K562 (cell line): ENCODE data around the gene SPTBN4. TPM values are rescaled to one million over a fixed set of nuclear protein-coding genes. Genes with fewer than 3 reads are reported as not detected.

Source experiments
- ATF1 ChIP-seq, 2 experiments: fragments of 450-650 bp in 1 of 2; IDR thresholded peaks; 2 replicates each; pipeline ENCODE4 v1.6.1; 2016; ENCODE audit warnings: missing compliant biosample characterization in 1 of 2, missing genetic modification characterization in 1 of 2
- COPS2 ChIP-seq: fragments of 450-650 bp; conservative IDR thresholded peaks from 2 replicates; pipeline ENCODE4 v1.6.1; 2016; ENCODE audit warnings: mild to moderate bottlenecking, moderate library complexity
- DMBX1 ChIP-seq: fragments of 250-450 bp; sonication (Bioruptor Pico); IDR thresholded peaks from 2 replicates; pipeline ENCODE4 v1.8.0; 2022; ENCODE audit warnings: inconsistent platforms, mild to moderate bottlenecking, moderate library complexity, borderline replicate concordance
- ELF4 ChIP-seq: fragments of 450-650 bp; formaldehyde crosslinking; IDR thresholded peaks from 2 replicates; pipeline ENCODE4 v1.4.0; 2022; ENCODE audit warnings: missing genetic modification characterization
- FOXK2 ChIP-seq, 2 experiments: fragments of 450-650 bp; IDR thresholded peaks in 1 of 2; conservative IDR thresholded peaks in 1 of 2; 2 replicates each; pipeline ENCODE4 v1.6.1; 2016; ENCODE audit warnings: low read depth in 2 of 2, mild to moderate bottlenecking in 1 of 2
- HMG20B ChIP-seq: fragments of 250-450 bp; sonication (Bioruptor Pico); IDR thresholded peaks from 2 replicates; pipeline ENCODE4 v1.5.0; 2021; ENCODE audit warnings: mild to moderate bottlenecking
- JUNB ChIP-seq: fragments of 450-650 bp; formaldehyde crosslinking; conservative IDR thresholded peaks from 2 replicates; pipeline ENCODE4 v1.4.0; 2020; ENCODE audit warnings: mild to moderate bottlenecking
- MEF2D ChIP-seq: conservative IDR thresholded peaks from 2 replicates; pipeline ENCODE4 v1.6.1; 2016; ENCODE audit warnings: low read depth, missing genetic modification characterization, missing compliant biosample characterization
- PHB2 ChIP-seq: fragments of 450-650 bp; IDR thresholded peaks from 2 replicates; pipeline ENCODE4 v1.6.1; 2017; ENCODE audit warnings: low read depth
- POLR2AphosphoS5 ChIP-seq: IDR thresholded peaks from 2 replicates; pipeline ENCODE4 v1.6.1; 2011; ENCODE audit warnings: mild to moderate bottlenecking, low read depth, low read length, moderate library complexity; ENCODE audit not compliant: control insufficient read depth, insufficient read depth
- SAFB2 ChIP-seq: fragments of 200-400 bp; formaldehyde crosslinking; IDR thresholded peaks from 2 replicates; pipeline ENCODE4 v1.6.1; 2018; ENCODE audit warnings: borderline replicate concordance, low read length, low read depth, moderate library complexity; ENCODE audit not compliant: severe bottlenecking
- SNRNP70 ChIP-seq: fragments of 200-400 bp; formaldehyde crosslinking; optimal IDR thresholded peaks from 2 replicates; pipeline ENCODE3; 2017; ENCODE audit warnings: low read depth, low read length
- TFAP4 ChIP-seq: sonication (generic); formaldehyde crosslinking; IDR thresholded peaks from 2 replicates; pipeline ENCODE4 v1.8.0; 2022; ENCODE audit warnings: missing genetic modification reagents, mild to moderate bottlenecking, moderate library complexity, borderline replicate concordance
- TRIM24 ChIP-seq, 2 experiments: fragments of 450-650 bp; IDR thresholded peaks; 2 replicates each; pipeline ENCODE4 v1.6.1; 2016
- ZFP1 ChIP-seq: fragments of 450-650 bp; formaldehyde crosslinking; IDR thresholded peaks from 2 replicates; pipeline ENCODE4 v1.4.0; 2020; ENCODE audit warnings: mild to moderate bottlenecking, mixed read lengths
- ZFP36 ChIP-seq: fragments of 150-350 bp; IDR thresholded peaks from 2 replicates; pipeline ENCODE4 v1.6.1; 2018; ENCODE audit warnings: low read length, low read depth; ENCODE audit not compliant: partially characterized antibody
- ZNF121 ChIP-seq: sonication (generic); formaldehyde crosslinking; conservative IDR thresholded peaks from 2 replicates; pipeline ENCODE4 v1.8.0; 2022; ENCODE audit warnings: missing genetic modification reagents
- ZNF274 ChIP-seq: IDR thresholded peaks from 2 replicates; pipeline ENCODE4 v1.6.1; 2011; ENCODE audit warnings: low read depth, mild to moderate bottlenecking, low read length, moderate library complexity, borderline replicate concordance
- ZNF507 ChIP-seq: conservative IDR thresholded peaks from 2 replicates; pipeline ENCODE4 v1.6.1; 2017; ENCODE audit warnings: missing genetic modification characterization, missing compliant biosample characterization
- polyA plus RNA-seq, 8 experiments: library from polyadenylated mRNA; depleted of rRNA in 4 of 8; stranded (reverse) in 5 of 8; unstranded in 3 of 8; fragments of >200 nt; fragmentation: Nextera tagmentation in 2 of 8; fragmentation: Illumina TruSeq in 1 of 8; extraction: Ambion mirVana in 2 of 8; extraction: Trizol in 1 of 8; gene quantifications; 2 replicates each; pipeline versions ENCODE4 v1.2.1 to v1.2.3, GENCODE V29; 2011 to 2014; ENCODE audit warnings: inconsistent platforms in 1 of 8, missing spikeins in 1 of 8
- total RNA-seq, 7 experiments: library from RNA; depleted of rRNA in 6 of 7; stranded (reverse); fragments of >200 nt in 6 of 7; fragmentation: Illumina TruSeq in 2 of 7; extraction: Trizol in 2 of 7; gene quantifications; 2 replicates each; pipeline versions ENCODE4 v1.2.1 to v1.2.3, GENCODE V29; 2011 to 2021; ENCODE audit warnings: low replicate concordance in 1 of 7
- TF ChIP-seq, protein P1 (sequence below): sonication (generic); formaldehyde crosslinking; IDR thresholded peaks from 2 replicates; pipeline ENCODE4 v1.9.0; 2022; ENCODE audit warnings: mild to moderate bottlenecking, missing genetic modification reagents
- TF ChIP-seq, protein P2 (sequence below): fragments of 250-450 bp; sonication (Bioruptor Pico); IDR thresholded peaks from 2 replicates; pipeline ENCODE4 v1.4.0; 2020
- TF ChIP-seq, protein P3 (sequence below), 3 experiments: fragments of 200-800 bp in 1 of 3; fragments of 250-450 bp in 1 of 3; fragments of 450-650 bp in 1 of 3; sonication (Bioruptor Pico) in 1 of 3; sonication (Bioruptor generic) in 1 of 3; formaldehyde crosslinking in 1 of 3; IDR thresholded peaks; 2 replicates each; pipeline versions ENCODE4 v1.6.1 to v1.8.0; 2016 to 2022; ENCODE audit warnings: mild to moderate bottlenecking in 2 of 3, missing genetic modification characterization in 2 of 3, missing compliant biosample characterization in 1 of 3, moderate library complexity in 1 of 3

The SPTBN4 gene
- total and polyA plus RNA-seq, 9 of the 15 experiments (the other 6 are each of a cell fraction or from before 2014, with no cell fraction given), result 0.01 to 1.5 (median 0.86) TPM

GRCh38 chr19:40576585-40577451 lies 110.0 kb downstream of the SPTBN4 start, which contains the start of gene SHKBP1 (continued):
- TF ChIP-seq ZNF121 (no peak), SAFB2 (no peak), ZNF274 (no peak), POLR2AphosphoS5 (peak; percentile 57; the same call in 1 of the 2 replicates), HMG20B (no peak), ZFP1 (CRISPR knock-in tag) (no peak), ZNF507 (tag) (no peak), TRIM24 (IDR thresholded peaks at IDR 0.05) (no peak), FOXK2 (conservative IDR thresholded peaks at IDR 0.05 in 1 of 2, IDR thresholded peaks at IDR 0.05 in 1 of 2; ENCODE audit: low read depth in 2 of 2) (0 out of 4 replicates have a peak, but pooled peaks of 1 of the 2 experiments have one; percentile 17), TFAP4 (CRISPR knock-in tag) (peak; percentile 68; the same call in 1 of the 2 replicates), PHB2 (no peak), JUNB (CRISPR knock-in tag) (no peak), COPS2 (no peak), ZFP36 (no peak), SNRNP70 (no peak), ATF1 (CRISPR knock-in tag; IDR thresholded peaks at IDR 0.05) (no peak), ATF1 (tag; IDR thresholded peaks at IDR 0.05) (peak; percentile 49; the same call in 1 of the 2 replicates), DMBX1 (CRISPR knock-in tag) (no peak), ELF4 (CRISPR knock-in tag) (peak; percentile 98), MEF2D (tag) (no peak)
- TF ChIP-seq, protein P1, sequence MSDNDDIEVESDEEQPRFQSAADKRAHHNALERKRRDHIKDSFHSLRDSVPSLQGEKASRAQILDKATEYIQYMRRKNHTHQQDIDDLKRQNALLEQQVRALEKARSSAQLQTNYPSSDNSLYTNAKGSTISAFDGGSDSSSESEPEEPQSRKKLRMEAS, result no peak
- TF ChIP-seq, protein P2, sequence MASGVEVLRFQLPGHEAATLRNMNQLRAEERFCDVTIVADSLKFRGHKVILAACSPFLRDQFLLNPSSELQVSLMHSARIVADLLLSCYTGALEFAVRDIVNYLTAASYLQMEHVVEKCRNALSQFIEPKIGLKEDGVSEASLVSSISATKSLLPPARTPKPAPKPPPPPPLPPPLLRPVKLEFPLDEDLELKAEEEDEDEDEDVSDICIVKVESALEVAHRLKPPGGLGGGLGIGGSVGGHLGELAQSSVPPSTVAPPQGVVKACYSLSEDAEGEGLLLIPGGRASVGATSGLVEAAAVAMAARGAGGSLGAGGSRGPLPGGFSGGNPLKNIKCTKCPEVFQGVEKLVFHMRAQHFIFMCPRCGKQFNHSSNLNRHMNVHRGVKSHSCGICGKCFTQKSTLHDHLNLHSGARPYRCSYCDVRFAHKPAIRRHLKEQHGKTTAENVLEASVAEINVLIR (CRISPR knock-in tag), result no peak
- TF ChIP-seq, protein P3, sequence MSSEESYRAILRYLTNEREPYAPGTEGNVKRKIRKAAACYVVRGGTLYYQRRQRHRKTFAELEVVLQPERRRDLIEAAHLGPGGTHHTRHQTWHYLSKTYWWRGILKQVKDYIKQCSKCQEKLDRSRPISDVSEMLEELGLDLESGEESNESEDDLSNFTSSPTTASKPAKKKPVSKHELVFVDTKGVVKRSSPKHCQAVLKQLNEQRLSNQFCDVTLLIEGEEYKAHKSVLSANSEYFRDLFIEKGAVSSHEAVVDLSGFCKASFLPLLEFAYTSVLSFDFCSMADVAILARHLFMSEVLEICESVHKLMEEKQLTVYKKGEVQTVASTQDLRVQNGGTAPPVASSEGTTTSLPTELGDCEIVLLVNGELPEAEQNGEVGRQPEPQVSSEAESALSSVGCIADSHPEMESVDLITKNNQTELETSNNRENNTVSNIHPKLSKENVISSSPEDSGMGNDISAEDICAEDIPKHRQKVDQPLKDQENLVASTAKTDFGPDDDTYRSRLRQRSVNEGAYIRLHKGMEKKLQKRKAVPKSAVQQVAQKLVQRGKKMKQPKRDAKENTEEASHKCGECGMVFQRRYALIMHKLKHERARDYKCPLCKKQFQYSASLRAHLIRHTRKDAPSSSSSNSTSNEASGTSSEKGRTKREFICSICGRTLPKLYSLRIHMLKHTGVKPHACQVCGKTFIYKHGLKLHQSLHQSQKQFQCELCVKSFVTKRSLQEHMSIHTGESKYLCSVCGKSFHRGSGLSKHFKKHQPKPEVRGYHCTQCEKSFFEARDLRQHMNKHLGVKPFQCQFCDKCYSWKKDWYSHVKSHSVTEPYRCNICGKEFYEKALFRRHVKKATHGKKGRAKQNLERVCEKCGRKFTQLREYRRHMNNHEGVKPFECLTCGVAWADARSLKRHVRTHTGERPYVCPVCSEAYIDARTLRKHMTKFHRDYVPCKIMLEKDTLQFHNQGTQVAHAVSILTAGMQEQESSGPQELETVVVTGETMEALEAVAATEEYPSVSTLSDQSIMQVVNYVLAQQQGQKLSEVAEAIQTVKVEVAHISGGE (CRISPR knock-in tag; IDR thresholded peaks at IDR 0.05), result peak in 1 of 3 experiments; percentile 52; a peak in 1 of 6 replicates
